SK-N-SH treated with all-trans-retinoic acid at 6 μM for 48 hours (cell line): ENCODE data around the gene ATP5F1B.
"Not testable (repeated sequence)": the region's sequence is repeated elsewhere in the genome, so short reads cannot be mapped to it uniquely, and the experiment has no call there.

Experiments
- ATAC-seq: fragments of 200-7000 bp; cut with Tn5 transposase; 3 replicates; pipeline ENCODE4 v1.9.1; 2020; ENCODE audit warnings: mild to moderate bottlenecking, moderate library complexity
- ARNTL ChIP-seq: fragments of 450-650 bp; formaldehyde crosslinking; IDR thresholded peaks from 2 replicates; pipeline ENCODE4 v1.5.0; 2020; ENCODE audit warnings: low read depth, mild to moderate bottlenecking, moderate library complexity, borderline replicate concordance
- BACH2 ChIP-seq: fragments of 250-450 bp; sonication (Bioruptor Pico); IDR thresholded peaks from 2 replicates; pipeline ENCODE4 v1.9.0; 2021; ENCODE audit warnings: mild to moderate bottlenecking, borderline replicate concordance
- CREB5 ChIP-seq: fragments of 250-450 bp; sonication (Bioruptor Pico); IDR thresholded peaks from 2 replicates; pipeline ENCODE4 v1.5.1; 2020; ENCODE audit warnings: low read depth, mild to moderate bottlenecking, moderate library complexity
- CSDC2 ChIP-seq: fragments of 250-450 bp; sonication (Bioruptor Pico); IDR thresholded peaks from 2 replicates; pipeline ENCODE4 v1.5.0; 2020; ENCODE audit warnings: mild to moderate bottlenecking, moderate library complexity
- CSRNP3 ChIP-seq: fragments of 250-450 bp; sonication (Bioruptor Pico); IDR thresholded peaks from 2 replicates; pipeline ENCODE4 v1.5.1; 2021; ENCODE audit warnings: mild to moderate bottlenecking, moderate library complexity
- ESRRG ChIP-seq: fragments of 250-450 bp; sonication (Bioruptor Pico); IDR thresholded peaks from 2 replicates; pipeline ENCODE4 v1.6.1; 2021; ENCODE audit warnings: mild to moderate bottlenecking
- GLIS3 ChIP-seq: fragments of 250-450 bp; sonication (Bioruptor Pico); IDR thresholded peaks from 2 replicates; pipeline ENCODE4 v1.5.0; 2020; ENCODE audit warnings: mild to moderate bottlenecking, moderate library complexity
- ISL1 ChIP-seq: fragments of 250-450 bp; sonication (Bioruptor Pico); IDR thresholded peaks from 2 replicates; pipeline ENCODE4 v2.1.2; 2022; ENCODE audit warnings: mild to moderate bottlenecking, moderate library complexity
- OSR1 ChIP-seq: fragments of 250-450 bp; sonication (Bioruptor Pico); IDR thresholded peaks from 2 replicates; pipeline ENCODE4 v1.8.0; 2022; ENCODE audit warnings: moderate library complexity, mild to moderate bottlenecking, inconsistent platforms
- PPARA ChIP-seq: fragments of 250-450 bp; sonication (Bioruptor Pico); IDR thresholded peaks from 2 replicates; pipeline ENCODE4 v1.5.0; 2020; ENCODE audit warnings: mild to moderate bottlenecking, borderline replicate concordance
- SNAI2 ChIP-seq: fragments of 250-450 bp; sonication (Bioruptor Pico); IDR thresholded peaks from 2 replicates; pipeline ENCODE4 v1.5.0; 2020; ENCODE audit warnings: mild to moderate bottlenecking, moderate library complexity
- TCF4 ChIP-seq: fragments of 250-450 bp; sonication (Bioruptor Pico); IDR thresholded peaks from 2 replicates; pipeline ENCODE4 v1.8.0; 2021; ENCODE audit warnings: mild to moderate bottlenecking, moderate library complexity, borderline replicate concordance
- TOX ChIP-seq: fragments of 250-450 bp; sonication (Bioruptor Pico); IDR thresholded peaks from 2 replicates; pipeline ENCODE4 v1.8.0; 2021; ENCODE audit warnings: mild to moderate bottlenecking, moderate library complexity, borderline replicate concordance
- TSHZ2 ChIP-seq: fragments of 250-450 bp; sonication (Bioruptor Pico); IDR thresholded peaks from 2 replicates; pipeline ENCODE4 v1.5.0; 2020; ENCODE audit warnings: mild to moderate bottlenecking, moderate library complexity
- ZC3H10 ChIP-seq: fragments of 250-450 bp; sonication (Bioruptor Pico); IDR thresholded peaks from 2 replicates; pipeline ENCODE4 v1.5.1; 2021; ENCODE audit warnings: mild to moderate bottlenecking, moderate library complexity
- ZFP3 ChIP-seq: fragments of 250-450 bp; sonication (Bioruptor Pico); IDR thresholded peaks from 2 replicates; pipeline ENCODE4 v1.5.0; 2020; ENCODE audit warnings: mild to moderate bottlenecking, moderate library complexity
- ZFP30 ChIP-seq: fragments of 450-650 bp; formaldehyde crosslinking; IDR thresholded peaks from 2 replicates; pipeline ENCODE4 v1.5.0; 2022; ENCODE audit warnings: mild to moderate bottlenecking, moderate library complexity
- ZNF70 ChIP-seq: fragments of 450-650 bp; formaldehyde crosslinking; IDR thresholded peaks from 2 replicates; pipeline ENCODE4 v1.5.0; 2020; ENCODE audit warnings: mild to moderate bottlenecking, moderate library complexity
- ZNF8 ChIP-seq: fragments of 450-650 bp; formaldehyde crosslinking; IDR thresholded peaks from 2 replicates; pipeline ENCODE4 v1.5.0; 2020; ENCODE audit warnings: mild to moderate bottlenecking, moderate library complexity

ATP5F1B gene

GRCh38 chr12:56657416-56658379 is 11.9 kb upstream of the ATP5F1B start:
- no peak for TF ChIP-seq ZNF8
- TF ChIP-seq GLIS3 (CRISPR knock-in tag), result no peak
- TF ChIP-seq ZC3H10 (CRISPR knock-in tag), result no peak
- no peak for TF ChIP-seq CSDC2 (CRISPR knock-in tag)
- TF ChIP-seq TSHZ2 (CRISPR knock-in tag), result no peak
- TF ChIP-seq ARNTL (CRISPR knock-in tag), result no peak
- no peak for TF ChIP-seq BACH2 (CRISPR knock-in tag)
- ATAC-seq, result no peak

GRCh38 chr12:56653781-56654180 is 8.0 kb upstream of the ATP5F1B start:
- not testable (repeated sequence) for ATAC-seq

GRCh38 chr12:56648023-56648422 is 2.2 kb upstream of the ATP5F1B start:
- not testable (repeated sequence) for ATAC-seq

- no peak for TF ChIP-seq SNAI2
- no peak for TF ChIP-seq CSDC2 (CRISPR knock-in tag)
- no peak for TF ChIP-seq ZFP3
- TF ChIP-seq ZNF8, result no peak
- no peak for TF ChIP-seq ZC3H10 (CRISPR knock-in tag)
- no peak for TF ChIP-seq ESRRG
- TF ChIP-seq PPARA (CRISPR knock-in tag), result no peak
- no peak for TF ChIP-seq TOX (CRISPR knock-in tag)
- TF ChIP-seq CREB5 (CRISPR knock-in tag), result no peak
- TF ChIP-seq ZNF70 (CRISPR knock-in tag), result no peak
- no peak for TF ChIP-seq ARNTL (CRISPR knock-in tag)
- TF ChIP-seq CSRNP3, result no peak
- no peak for TF ChIP-seq ISL1
- no peak for TF ChIP-seq OSR1 (CRISPR knock-in tag)
- TF ChIP-seq ZFP30 (CRISPR knock-in tag), result no peak
- no peak for TF ChIP-seq TSHZ2 (CRISPR knock-in tag)
- TF ChIP-seq TCF4, result no peak
- ATAC-seq, result peak; percentile 21
Measured at GRCh38 chr12:56645201-56645716, 525 bp downstream of the ATP5F1B start.
